NCI-H526 (cell line): ENCODE measurements around the gene SLC5A2.
A peak's percentile ranks its signal among the peaks of the same experiment; 100 is the strongest.

Experiments used
- DNase-seq, 2 experiments: peaks; one replicate each; lab custom pipeline; 2025; lab: John Stamatoyannopoulos, UW

SLC5A2 gene

GRCh38 chr16:31459687-31460581 is 23.0 kb upstream of the SLC5A2 start:
- DNase-seq = peak; percentile 96 to 99

- DNase-seq = peak in 1 of 2 experiments; percentile 48
These were observed 22.3 kb upstream of the SLC5A2 start for GRCh38 chr16:31460582-31461002.

- DNase-seq = no peak
These were observed 21.6 kb upstream of the SLC5A2 start for GRCh38 chr16:31461201-31461920.

GRCh38 chr16:31461921-31462804 is 20.8 kb upstream of the SLC5A2 start:
- DNase-seq = no peak

GRCh38 chr16:31464348-31464769 is 18.6 kb upstream of the SLC5A2 start:
- no peak for DNase-seq

- DNase-seq = no peak
These were observed 18.1 kb upstream of the SLC5A2 start for GRCh38 chr16:31464781-31465260.

- DNase-seq = no peak
These were observed 17.0 kb upstream of the SLC5A2 start for GRCh38 chr16:31465788-31466370.

- no peak for DNase-seq
These were observed 16.5 kb upstream of the SLC5A2 start for GRCh38 chr16:31466381-31466841.

GRCh38 chr16:31467151-31467773 is 15.7 kb upstream of the SLC5A2 start:
- no peak for DNase-seq

- no peak for DNase-seq
These were observed 15.1 kb upstream of the SLC5A2 start for GRCh38 chr16:31467858-31468257.

GRCh38 chr16:31470615-31471014 is 12.3 kb upstream of the SLC5A2 start:
- DNase-seq = no peak

GRCh38 chr16:31471241-31471874 is 11.6 kb upstream of the SLC5A2 start:
- DNase-seq = no peak

- DNase-seq = peak in 1 of 2 experiments; percentile 32
These were observed 10.8 kb upstream of the SLC5A2 start, which contains the start of gene TGFB1I1 for GRCh38 chr16:31471875-31472708. Gene TGFB1I1 (plus strand): TSS chr16:31472152. CDS start chr16:31472189, 37 bp downstream.

- DNase-seq = peak; percentile 23 to 61
These were observed 10.2 kb upstream of the SLC5A2 start for GRCh38 chr16:31472709-31473203.

GRCh38 chr16:31473264-31473984 is 9.5 kb upstream of the SLC5A2 start:
- no peak for DNase-seq

GRCh38 chr16:31474173-31474714 is 8.7 kb upstream of the SLC5A2 start:
- DNase-seq = no peak

- DNase-seq = no peak
These were observed 7.9 kb upstream of the SLC5A2 start for GRCh38 chr16:31474773-31475738.
